PC-9 (cell line): Measurements from ENCODE around the gene PLA2G4A. TPM values are rescaled to one million over a fixed set of nuclear protein-coding genes. Genes with fewer than 3 reads are reported as not detected.

Source experiments
- BruUV-seq: library from RNA; stranded (reverse); fragments of 400-500 nt; replicated peaks from 2 replicates; lab custom pipeline; 2021; lab: Mats Ljungman, UMichigan
- CTCF ChIA-PET: fragments of 300-600 bp; sonication (Branson Sonifier 250); formaldehyde crosslinking; loops from one replicate; lab custom pipeline; 2022; ENCODE audit warnings: antibody characterized with exemption; lab: Charles Lee
- POLR2A ChIA-PET: fragments of 300-600 bp; sonication (Branson Sonifier 250); formaldehyde crosslinking; loops from one replicate; lab custom pipeline; 2022; ENCODE audit warnings: antibody characterized with exemption; ENCODE audit not compliant: unreplicated experiment; lab: Charles Lee
- DNase-seq, 2 experiments: peaks; one replicate each; pipeline versions ENCODE4 v3.0.0 to v3.0.0-alpha.2; 2015 to 2022; ENCODE audit warnings: mixed read lengths in 1 of 2
- H2AFZ ChIP-seq: fragments of 200-600 bp; sonication (generic); 2 replicates; pipeline ENCODE4 v1.8.1; 2017; ENCODE audit warnings: antibody characterized with exemption
- H3F3A ChIP-seq: fragments of 200-600 bp; sonication (generic); 2 replicates; pipeline ENCODE4 v1.8.1; 2017; ENCODE audit warnings: antibody characterized with exemption, mild to moderate bottlenecking, low read depth; ENCODE audit not compliant: insufficient read depth
- H3K27ac ChIP-seq: fragments of 200-600 bp; sonication (generic); 2 replicates; pipeline ENCODE4 v1.6.1; 2016; ENCODE audit warnings: mixed run types
- H3K27me3 ChIP-seq: fragments of 200-600 bp; sonication (generic); 2 replicates; pipeline ENCODE4 v1.6.1; 2016; ENCODE audit warnings: low read depth, mixed run types; ENCODE audit not compliant: insufficient read depth
- H3K36me3 ChIP-seq: fragments of 200-600 bp; sonication (generic); 2 replicates; pipeline ENCODE4 v1.6.1; 2016; ENCODE audit warnings: low read depth, mixed run types
- H3K4me1 ChIP-seq: fragments of 200-600 bp; sonication (generic); replicated peaks from 2 replicates; pipeline ENCODE4 v1.6.1; 2016; ENCODE audit warnings: mixed run types; ENCODE audit not compliant: insufficient read depth
- H3K4me2 ChIP-seq: fragments of 200-600 bp; sonication (generic); 2 replicates; pipeline ENCODE4 v1.6.1; 2017; ENCODE audit warnings: mixed run types
- H3K4me3 ChIP-seq: fragments of 200-600 bp; sonication (generic); 2 replicates; pipeline ENCODE4 v1.6.1; 2016; ENCODE audit warnings: mixed run types
- H3K79me2 ChIP-seq: fragments of 200-600 bp; sonication (generic); 2 replicates; pipeline ENCODE4 v1.6.1; 2017; ENCODE audit warnings: low read depth, mixed run types
- H3K9me2 ChIP-seq: fragments of 200-600 bp; sonication (generic); 2 replicates; pipeline ENCODE4 v1.8.1; 2017; ENCODE audit warnings: mild to moderate bottlenecking; ENCODE audit not compliant: insufficient read depth
- H3K9me3 ChIP-seq: fragments of 200-600 bp; sonication (generic); 2 replicates; pipeline ENCODE4 v1.8.1; 2016; ENCODE audit warnings: low read depth; ENCODE audit not compliant: insufficient read depth
- H4K20me1 ChIP-seq: fragments of 200-600 bp; sonication (generic); 2 replicates; pipeline ENCODE4 v1.8.1; 2017; ENCODE audit not compliant: insufficient read depth
- CTCF ChIP-seq: fragments of 200-600 bp; sonication (generic); conservative IDR thresholded peaks from 2 replicates; pipeline ENCODE4 v1.6.1; 2017; ENCODE audit warnings: mixed run types, antibody characterized with exemption, mild to moderate bottlenecking, moderate library complexity
- EZH2 ChIP-seq: fragments of 200-600 bp; sonication (generic); IDR thresholded peaks from 2 replicates; pipeline ENCODE4 v1.8.0; 2017; ENCODE audit warnings: antibody characterized with exemption, low read depth
- intact Hi-C: fragments of 100-400 bp; cut with micrococcal nuclease; formaldehyde crosslinking; loops from one replicate; pipeline ENCODE4 v1.10.0; 2022; ENCODE audit not compliant: unreplicated experiment
- total RNA-seq: library from RNA; stranded (reverse); gene quantifications from 2 replicates; pipeline ENCODE4 v1.2.3, GENCODE V29; 2021

The PLA2G4A gene
- total RNA-seq, 1 experiment from 2014 or later, result 3.3 TPM

- no peak overlapping the region for H3K4me2 ChIP-seq
- POLR2A ChIA-PET, result interaction anchor here (0.7 kb wide), 1 partner anchor 540 kb away, joined by 15 read pairs; no protein-coding TSS in a partner anchor
- DNase-seq, result no peak
- no peaks in the 10 kb centered on the region for H3K36me3 ChIP-seq
- H3K9me2 ChIP-seq, result no peaks in the 10 kb centered on the region
- H2AFZ ChIP-seq, result no peak overlapping the region
- no peaks in the 10 kb centered on the region for H3K79me2 ChIP-seq
- BruUV-seq, result no TSS peak
- intact Hi-C loops, result no loop called here
- CTCF ChIA-PET, result no interaction called here
- TF ChIP-seq CTCF, result no peak
- no peak for TF ChIP-seq EZH2
- H3F3A ChIP-seq, result no peaks in the 10 kb centered on the region
- H3K27me3 ChIP-seq, result no peaks in the 10 kb centered on the region
- no peaks in the 10 kb centered on the region for H3K9me3 ChIP-seq
- no peak overlapping the region for H3K4me3 ChIP-seq
- no peaks in the 10 kb centered on the region for H4K20me1 ChIP-seq
- H3K27ac ChIP-seq, result no peak overlapping the region
- no peaks in the 10 kb centered on the region for H3K4me1 ChIP-seq
Measured at GRCh38 chr1:186958520-186958919, 129.8 kb downstream of the PLA2G4A start.

- no peaks in the 10 kb centered on the region for H3K36me3 ChIP-seq
- DNase-seq, result no peak
- H3F3A ChIP-seq, result no peaks in the 10 kb centered on the region
- no peak for TF ChIP-seq EZH2
- TF ChIP-seq CTCF, result no peak
- ChIA-PET CTCF (no interaction called here), POLR2A (no interaction called here)
- BruUV-seq, result no TSS peak
- no peak overlapping the region for H3K4me3 ChIP-seq
- H3K79me2 ChIP-seq, result no peaks in the 10 kb centered on the region
- no peaks in the 10 kb centered on the region for H4K20me1 ChIP-seq
- intact Hi-C loops, result no loop called here
- H3K27ac ChIP-seq, result no peak overlapping the region
- H3K9me3 ChIP-seq, result no peaks in the 10 kb centered on the region
- no peaks in the 10 kb centered on the region for H3K4me1 ChIP-seq
- no peak overlapping the region for H3K4me2 ChIP-seq
- no peak overlapping the region for H2AFZ ChIP-seq
- no peaks in the 10 kb centered on the region for H3K27me3 ChIP-seq
- H3K9me2 ChIP-seq, result no peaks in the 10 kb centered on the region
Measured at GRCh38 chr1:186960861-186961260, 132.1 kb downstream of the PLA2G4A start.

GRCh38 chr1:186965847-186966246 lies 137.1 kb downstream of the PLA2G4A start:
- no peaks in the 10 kb centered on the region for H4K20me1 ChIP-seq
- no peaks in the 10 kb centered on the region for H3K36me3 ChIP-seq
- DNase-seq, result no peak
- H3K79me2 ChIP-seq, result no peaks in the 10 kb centered on the region
- intact Hi-C loops, result no loop called here
- ChIA-PET POLR2A (no interaction called here), CTCF (no interaction called here)
- H3K9me3 ChIP-seq, result no peaks in the 10 kb centered on the region
- BruUV-seq, result no TSS peak
- no peaks in the 10 kb centered on the region for H3F3A ChIP-seq
- H3K4me3 ChIP-seq, result no peak overlapping the region
- H2AFZ ChIP-seq, result no peak overlapping the region
- TF ChIP-seq EZH2 (no peak), CTCF (no peak)
- no peaks in the 10 kb centered on the region for H3K9me2 ChIP-seq
- no peaks in the 10 kb centered on the region for H3K4me1 ChIP-seq
- H3K4me2 ChIP-seq, result no peak overlapping the region
- H3K27me3 ChIP-seq, result no peaks in the 10 kb centered on the region
- H3K27ac ChIP-seq, result no peak overlapping the region
